Vagina (tissue), 2 donors: Measurements from ENCODE around the gene AGK.

Source experiments
- POLR2A ChIP-seq, 2 donors: fragments of 450-650 bp; IDR thresholded peaks; one replicate each; pipeline ENCODE4 v1.6.1; 2017; ENCODE audit warnings: antibody characterized with exemption in 2 of 2, mild to moderate bottlenecking in 2 of 2, moderate library complexity in 2 of 2
- TF ChIP-seq, protein P1 (sequence below), 3 experiments: fragments of 450-650 bp in 2 of 3; fragments of 200-600 bp in 1 of 3; sonication (generic) in 1 of 3; IDR thresholded peaks; one replicate each; pipeline ENCODE4 v1.5.1; 2017 to 2019; ENCODE audit warnings: antibody characterized with exemption in 3 of 3, mild to moderate bottlenecking in 2 of 3, moderate library complexity in 2 of 3

DNA sequence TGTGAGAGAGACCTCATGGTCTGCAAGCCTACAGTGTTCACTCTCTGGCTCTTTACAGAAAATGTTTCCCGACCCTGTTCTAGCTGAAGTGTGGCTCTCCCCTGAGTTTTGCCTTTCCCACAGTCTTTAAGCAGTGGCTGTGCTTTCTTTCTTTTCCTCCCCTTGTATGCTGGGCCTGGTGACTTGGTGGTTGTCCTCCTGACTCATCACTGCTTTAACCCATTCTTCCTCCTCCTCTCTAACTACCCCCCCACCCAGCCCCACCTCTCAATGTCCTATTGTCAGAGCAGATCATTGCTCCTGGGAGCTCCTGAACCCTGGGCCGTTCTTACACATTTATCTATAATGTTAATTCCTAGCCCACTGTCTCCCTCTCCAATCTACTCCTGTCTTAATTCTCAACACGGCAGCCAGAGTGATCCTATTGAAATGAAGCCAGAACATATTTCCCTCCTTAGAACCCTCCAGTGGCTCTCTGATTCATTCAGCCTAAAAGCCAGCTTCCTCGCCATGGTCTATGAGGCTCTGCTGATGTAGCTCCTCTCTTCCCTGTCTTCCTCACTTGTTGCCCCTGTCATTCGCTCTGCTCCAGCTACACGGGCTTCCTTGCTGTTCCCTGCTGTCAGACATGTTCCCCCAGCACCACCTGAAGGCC lies 95.7 kb downstream of the AGK start:
- TF ChIP-seq, protein P1, sequence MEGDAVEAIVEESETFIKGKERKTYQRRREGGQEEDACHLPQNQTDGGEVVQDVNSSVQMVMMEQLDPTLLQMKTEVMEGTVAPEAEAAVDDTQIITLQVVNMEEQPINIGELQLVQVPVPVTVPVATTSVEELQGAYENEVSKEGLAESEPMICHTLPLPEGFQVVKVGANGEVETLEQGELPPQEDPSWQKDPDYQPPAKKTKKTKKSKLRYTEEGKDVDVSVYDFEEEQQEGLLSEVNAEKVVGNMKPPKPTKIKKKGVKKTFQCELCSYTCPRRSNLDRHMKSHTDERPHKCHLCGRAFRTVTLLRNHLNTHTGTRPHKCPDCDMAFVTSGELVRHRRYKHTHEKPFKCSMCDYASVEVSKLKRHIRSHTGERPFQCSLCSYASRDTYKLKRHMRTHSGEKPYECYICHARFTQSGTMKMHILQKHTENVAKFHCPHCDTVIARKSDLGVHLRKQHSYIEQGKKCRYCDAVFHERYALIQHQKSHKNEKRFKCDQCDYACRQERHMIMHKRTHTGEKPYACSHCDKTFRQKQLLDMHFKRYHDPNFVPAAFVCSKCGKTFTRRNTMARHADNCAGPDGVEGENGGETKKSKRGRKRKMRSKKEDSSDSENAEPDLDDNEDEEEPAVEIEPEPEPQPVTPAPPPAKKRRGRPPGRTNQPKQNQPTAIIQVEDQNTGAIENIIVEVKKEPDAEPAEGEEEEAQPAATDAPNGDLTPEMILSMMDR (IDR thresholded peaks at IDR 0.05) = no peak
- no peak for TF ChIP-seq POLR2A (IDR thresholded peaks at IDR 0.05)
